Bone marrow (tissue), 2 donors: Measurements from ENCODE around the gene SPTLC3.

Experiments used
- DNase-seq, 2 donors: peaks; one replicate each; lab custom pipeline; 2025; lab: John Stamatoyannopoulos, UW

SPTLC3 gene

GRCh38 chr20:13186043-13186774 is 177.4 kb downstream of the SPTLC3 start:
- DNase-seq, result no peak

GRCh38 chr20:13187899-13188298 is 179.1 kb downstream of the SPTLC3 start:
- DNase-seq, result no peak

GRCh38 chr20:13199279-13199678 is 190.5 kb downstream of the SPTLC3 start:
- no peak for DNase-seq

- DNase-seq, result no peak
These were observed 192.2 kb downstream of the SPTLC3 start for GRCh38 chr20:13200767-13201500.

- no peak for DNase-seq
These were observed 193.8 kb downstream of the SPTLC3 start for GRCh38 chr20:13202565-13202964.

GRCh38 chr20:13205425-13205824 is 196.7 kb downstream of the SPTLC3 start:
- no peak for DNase-seq

GRCh38 chr20:13205848-13206434 is 197.2 kb downstream of the SPTLC3 start:
- no peak for DNase-seq

GRCh38 chr20:13207016-13207415 is 198.2 kb downstream of the SPTLC3 start:
- no peak for DNase-seq

- no peak for DNase-seq
These were observed 203.3 kb downstream of the SPTLC3 start for GRCh38 chr20:13211956-13212618.

- no peak for DNase-seq
These were observed 204.0 kb downstream of the SPTLC3 start for GRCh38 chr20:13212750-13213149.

- DNase-seq, result no peak
These were observed 204.6 kb downstream of the SPTLC3 start for GRCh38 chr20:13213335-13213734.

- DNase-seq, result no peak
These were observed 207.8 kb downstream of the SPTLC3 start for GRCh38 chr20:13216533-13216932.
